Measurements from ENCODE around the gene PNPLA3. TPM values are rescaled to one million over a fixed set of nuclear protein-coding genes. Genes with fewer than 3 reads are reported as not detected.

PNPLA3 gene
- total RNA-seq, 2 experiments from 2014 or later = 0.58 to 0.70 TPM

- ChIA-PET CTCF (interaction anchor here (0.6 to 4.5 kb wide), 22 partner anchors 8 to 600 kb away, joined by 3 to 33 read pairs (median 4); partner anchors contain the start of genes PNPLA3 and SAMM50), POLR2A (interaction anchor here (2.3 kb wide), 1 partner anchor 8 kb away, joined by 11 read pairs; the partner anchor contains the start of gene SAMM50)
- intact Hi-C loops (cut with micrococcal nuclease) = no loop called here
- DNase-seq = no peak
- ATAC-seq = peak; percentile 41
- no peaks in the 10 kb centered on the region for H3K9me3 Mint-ChIP-seq
- no peak overlapping the region for H3K4me3 Mint-ChIP-seq
- H3K4me1 Mint-ChIP-seq (ENCODE audit: low read depth) = no peaks in the 10 kb centered on the region
- no peak overlapping the region for H3K27ac Mint-ChIP-seq
- H3K27me3 Mint-ChIP-seq = peaks cover 2% of the 10 kb centered on the region
- TF ChIP-seq, protein P1, sequence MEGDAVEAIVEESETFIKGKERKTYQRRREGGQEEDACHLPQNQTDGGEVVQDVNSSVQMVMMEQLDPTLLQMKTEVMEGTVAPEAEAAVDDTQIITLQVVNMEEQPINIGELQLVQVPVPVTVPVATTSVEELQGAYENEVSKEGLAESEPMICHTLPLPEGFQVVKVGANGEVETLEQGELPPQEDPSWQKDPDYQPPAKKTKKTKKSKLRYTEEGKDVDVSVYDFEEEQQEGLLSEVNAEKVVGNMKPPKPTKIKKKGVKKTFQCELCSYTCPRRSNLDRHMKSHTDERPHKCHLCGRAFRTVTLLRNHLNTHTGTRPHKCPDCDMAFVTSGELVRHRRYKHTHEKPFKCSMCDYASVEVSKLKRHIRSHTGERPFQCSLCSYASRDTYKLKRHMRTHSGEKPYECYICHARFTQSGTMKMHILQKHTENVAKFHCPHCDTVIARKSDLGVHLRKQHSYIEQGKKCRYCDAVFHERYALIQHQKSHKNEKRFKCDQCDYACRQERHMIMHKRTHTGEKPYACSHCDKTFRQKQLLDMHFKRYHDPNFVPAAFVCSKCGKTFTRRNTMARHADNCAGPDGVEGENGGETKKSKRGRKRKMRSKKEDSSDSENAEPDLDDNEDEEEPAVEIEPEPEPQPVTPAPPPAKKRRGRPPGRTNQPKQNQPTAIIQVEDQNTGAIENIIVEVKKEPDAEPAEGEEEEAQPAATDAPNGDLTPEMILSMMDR (IDR thresholded peaks at IDR 0.05) = no peak
- no peaks in the 10 kb centered on the region for H3K36me3 Mint-ChIP-seq (ENCODE audit: low read depth)
Observed at GRCh38 chr22:43946384-43946667, 22.7 kb downstream of the PNPLA3 start.

DNA sequence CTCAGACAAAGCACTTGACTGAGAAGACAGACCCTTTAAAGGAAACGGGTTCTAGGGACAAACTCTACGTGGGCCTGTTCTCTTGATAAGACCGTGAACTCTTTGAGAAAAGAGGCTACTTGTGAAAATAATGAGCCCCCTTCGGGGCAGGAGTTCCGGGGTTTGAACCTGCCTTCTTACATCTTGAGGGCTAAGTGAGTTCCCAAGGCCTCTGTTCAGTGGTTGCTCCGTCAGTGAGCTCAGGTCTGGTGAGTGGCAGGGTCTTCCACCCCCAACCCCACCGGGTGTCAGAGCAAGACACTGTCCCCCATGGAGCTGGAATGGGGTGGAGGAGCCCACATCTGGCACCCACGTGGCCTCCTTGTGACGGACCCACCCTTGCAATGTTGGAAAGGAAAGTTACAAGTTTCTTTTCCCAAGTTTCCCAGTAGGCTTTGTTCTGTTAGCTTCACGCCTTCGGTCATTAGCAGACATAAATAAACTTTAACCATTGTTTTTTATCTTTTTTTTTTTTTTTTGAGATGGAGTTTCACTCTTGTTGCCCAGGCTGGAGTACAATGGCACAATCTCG is 25.3 kb downstream of the PNPLA3 start:
- ChIA-PET POLR2A (no interaction called here), CTCF (no interaction called here)
- H3K27ac Mint-ChIP-seq = no peak overlapping the region
- no peaks in the 10 kb centered on the region for H3K36me3 Mint-ChIP-seq (ENCODE audit: low read depth)
- no peak for ATAC-seq
- no peaks in the 10 kb centered on the region for H3K9me3 Mint-ChIP-seq
- DNase-seq = no peak
- no peak overlapping the region for H3K4me3 Mint-ChIP-seq
- H3K27me3 Mint-ChIP-seq = peaks cover 2% of the 10 kb centered on the region
- TF ChIP-seq, protein P1 (IDR thresholded peaks at IDR 0.05) = no peak
- H3K4me1 Mint-ChIP-seq (ENCODE audit: low read depth) = peaks cover 2% of the 10 kb centered on the region
- intact Hi-C loops (cut with micrococcal nuclease) = no loop called here

DNA sequence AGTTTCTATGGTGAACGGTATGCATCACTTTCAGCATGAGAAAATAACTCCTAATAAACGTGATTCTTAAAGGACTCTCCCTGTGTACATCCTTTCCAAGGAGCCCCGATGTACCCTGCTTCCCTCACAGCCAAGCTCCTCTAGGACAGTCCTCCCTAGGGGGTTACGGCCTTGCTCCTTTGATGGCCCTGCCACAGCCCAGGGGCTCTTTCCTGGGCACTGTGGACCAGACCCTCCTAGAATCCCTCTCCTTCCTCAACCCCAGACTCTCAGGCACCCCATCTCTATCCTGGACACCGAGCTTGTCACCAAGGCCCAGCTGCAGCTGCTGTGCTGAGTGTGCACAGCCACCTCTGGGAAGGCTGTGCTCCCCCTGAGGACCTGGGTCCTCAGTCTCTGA is 27.8 kb downstream of the PNPLA3 start:
- Mint-ChIP-seq H3K27me3 (no peaks in the 10 kb centered on the region), H3K9me3 (no peaks in the 10 kb centered on the region), H3K4me3 (no peak overlapping the region), H3K36me3 (ENCODE audit: low read depth) (no peaks in the 10 kb centered on the region), H3K4me1 (ENCODE audit: low read depth) (peaks cover 14% of the 10 kb centered on the region), H3K27ac (no peak overlapping the region)
- POLR2A ChIA-PET = no interaction called here
- intact Hi-C loops (cut with micrococcal nuclease) = no loop called here
- ATAC-seq (no peak), DNase-seq (no peak)
- TF ChIP-seq, protein P1 (IDR thresholded peaks at IDR 0.05) = no peak
- CTCF ChIA-PET = no interaction called here

- Mint-ChIP-seq H3K4me1 (ENCODE audit: low read depth) (peaks cover 20% of the 10 kb centered on the region), H3K27me3 (no peaks in the 10 kb centered on the region), H3K4me3 (no peak overlapping the region), H3K27ac (no peak overlapping the region), H3K36me3 (ENCODE audit: low read depth) (no peaks in the 10 kb centered on the region), H3K9me3 (no peaks in the 10 kb centered on the region)
- intact Hi-C loops (cut with micrococcal nuclease) = no loop called here
- POLR2A ChIA-PET = no interaction called here
- no peak for ATAC-seq
- TF ChIP-seq, protein P1 (IDR thresholded peaks at IDR 0.05) = no peak
- DNase-seq = no peak
- CTCF ChIA-PET = no interaction called here
Observed at GRCh38 chr22:43951966-43952365, 28.4 kb downstream of the PNPLA3 start.

DNA sequence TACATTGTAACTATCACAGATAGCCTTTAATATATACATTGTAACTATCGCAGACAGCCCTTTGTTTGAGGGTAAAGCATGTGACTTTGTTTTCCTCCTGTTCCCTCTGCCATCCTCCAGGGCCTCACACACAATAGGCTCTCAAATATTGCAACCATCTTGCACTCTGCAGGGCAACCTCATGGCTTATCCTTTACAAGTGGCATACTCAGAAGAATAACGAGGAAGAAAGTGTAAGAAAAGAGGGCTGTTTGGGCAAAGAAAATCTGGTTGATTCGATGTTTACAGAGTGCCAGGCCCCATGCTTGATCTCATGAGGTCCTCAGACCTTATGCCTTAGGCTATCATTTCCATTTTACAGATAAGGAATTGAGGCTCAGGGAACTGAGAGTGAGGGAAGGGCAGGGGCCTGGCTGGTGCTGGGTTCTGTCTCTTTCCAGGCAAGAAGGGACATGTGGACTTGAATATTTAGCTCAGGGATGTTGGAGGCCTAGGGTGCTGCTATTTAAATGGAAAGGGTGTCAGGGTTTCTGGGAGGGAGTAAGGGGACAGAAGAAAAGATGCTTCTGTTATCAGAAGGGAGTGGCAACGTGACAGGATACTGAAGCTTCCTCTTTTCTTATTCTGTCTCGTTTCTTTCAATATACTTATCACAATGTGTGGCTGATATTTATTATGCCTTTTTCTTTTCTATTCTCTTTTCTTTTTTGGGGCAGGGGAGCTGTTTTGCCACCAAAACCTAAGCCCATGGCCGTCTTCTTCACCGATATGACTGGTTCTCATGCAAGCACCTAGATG is 30.6 kb downstream of the PNPLA3 start:
- TF ChIP-seq, protein P1 (IDR thresholded peaks at IDR 0.05) = no peak
- ChIA-PET POLR2A (interaction anchor here (0.6 to 1.7 kb wide), 7 partner anchors 9 to 73 kb away, joined by 3 to 11 read pairs (median 3); no protein-coding TSS in a partner anchor), CTCF (interaction anchor here (1.4 to 1.7 kb wide), 3 partner anchors 8 to 71 kb away, joined by 3 to 13 read pairs (median 6); no protein-coding TSS in a partner anchor)
- intact Hi-C loops (cut with micrococcal nuclease) = no loop called here
- DNase-seq (no peak), ATAC-seq (no peak)
- Mint-ChIP-seq H3K4me3 (peak overlapping the region; percentile 91), H3K36me3 (ENCODE audit: low read depth) (peaks cover under 1% of the 10 kb centered on the region), H3K27me3 (no peaks in the 10 kb centered on the region), H3K4me1 (ENCODE audit: low read depth) (peaks cover 31% of the 10 kb centered on the region), H3K27ac (peak overlapping the region; percentile 92), H3K9me3 (no peaks in the 10 kb centered on the region)
